HG03378 (cell line): ENCODE data around the gene PPME1.

ENCODE experiments used
- ATAC-seq: cut with Tn5 transposase; IDR thresholded peaks from one replicate; pipeline ENCODE4 v1.9.1; 2021; ENCODE audit warnings: mild to moderate bottlenecking, moderate library complexity; ENCODE audit not compliant: unreplicated experiment

Gene PPME1

DNA sequence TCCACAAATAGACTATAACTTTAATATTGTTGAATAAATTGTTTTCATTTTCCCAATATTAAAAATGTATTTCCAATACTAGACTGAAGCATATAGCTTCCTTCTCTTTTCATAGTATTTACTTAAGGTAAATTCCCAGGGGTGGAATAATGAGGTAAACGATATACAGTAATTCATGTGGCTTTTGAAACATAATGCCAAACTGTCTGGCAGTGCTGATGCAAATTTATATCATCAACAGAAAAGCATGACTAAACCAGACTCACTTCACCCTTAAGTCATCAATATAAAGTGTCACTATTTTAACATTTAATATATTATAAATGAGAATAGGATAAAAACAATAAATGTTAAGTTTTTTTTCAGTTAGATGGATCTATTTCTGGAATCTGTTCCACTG, 13.9 kb upstream of the PPME1 start:
- ATAC-seq = no peak

DNA sequence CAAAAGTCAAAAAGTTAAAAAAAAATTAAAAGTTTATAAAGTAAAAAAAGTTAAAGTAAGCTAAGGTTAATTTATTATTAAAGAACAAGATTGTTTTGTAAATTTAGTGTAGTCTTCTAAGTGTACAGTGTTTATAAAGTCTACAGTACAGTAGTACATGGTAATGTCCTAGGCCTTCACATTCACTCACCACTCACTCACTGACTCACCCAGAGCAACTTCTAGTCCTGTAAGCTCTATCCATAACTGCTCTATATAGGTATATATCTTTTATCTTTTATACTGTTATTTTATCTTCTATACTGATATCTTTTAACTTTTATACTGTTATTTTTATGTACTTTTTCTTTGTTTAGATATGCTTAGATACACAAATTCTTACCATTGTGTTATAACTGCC, 11.4 kb upstream of the PPME1 start:
- ATAC-seq = no peak

DNA sequence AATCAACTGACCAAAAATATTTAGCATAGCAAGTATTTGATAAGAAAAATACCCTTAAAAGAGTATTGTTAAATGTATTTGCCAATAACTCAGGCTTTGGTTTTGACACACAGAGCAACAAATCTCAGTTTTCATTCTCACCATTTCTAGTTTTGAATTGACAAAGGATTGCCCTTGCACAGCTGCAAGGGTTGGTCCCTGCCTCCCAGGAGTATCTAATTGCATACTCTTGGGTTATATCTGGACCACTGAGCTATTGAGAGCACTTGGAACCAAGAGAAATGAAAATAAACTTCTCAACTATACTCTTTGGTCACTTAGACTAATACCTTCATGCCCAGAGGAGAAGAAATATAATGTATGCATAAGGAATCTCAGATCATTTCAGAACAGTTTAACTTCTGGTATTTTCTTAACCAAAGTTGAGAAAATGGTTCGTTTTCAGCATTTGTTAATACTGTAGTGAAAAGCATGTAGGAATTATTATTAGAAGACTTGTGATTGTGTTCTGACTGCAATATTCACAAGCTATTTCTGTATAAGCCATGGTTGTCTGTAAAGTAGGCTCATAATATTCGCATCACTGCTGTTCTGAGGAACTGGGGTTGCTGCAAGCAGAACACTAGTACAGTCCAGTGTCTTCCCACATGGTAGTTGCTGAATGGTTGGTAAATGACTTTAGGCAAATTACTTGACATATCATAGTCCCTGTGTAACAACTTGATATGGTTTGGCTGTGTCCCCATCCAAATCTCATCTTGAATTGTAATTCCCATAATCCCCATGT, 8.2 kb upstream of the PPME1 start:
- ATAC-seq = no peak

DNA sequence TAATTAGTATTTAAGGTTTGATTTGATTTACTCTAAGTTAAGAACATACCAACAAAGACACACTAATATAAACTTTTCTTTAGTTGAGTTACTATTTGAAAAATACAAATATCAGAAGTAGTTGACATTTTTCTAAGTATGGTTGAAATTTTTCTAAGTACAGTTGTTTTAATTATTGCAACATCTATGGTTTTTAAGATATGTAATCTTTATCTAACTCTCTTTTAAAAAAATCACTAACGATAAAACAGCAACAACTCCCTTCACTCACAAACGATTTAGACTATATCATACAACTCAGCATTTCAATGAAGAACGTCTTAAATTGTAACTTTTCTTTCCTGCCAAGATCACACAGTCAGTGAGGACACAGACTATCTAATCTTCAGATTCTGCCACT, 2.3 kb upstream of the PPME1 start:
- ATAC-seq = no peak

DNA sequence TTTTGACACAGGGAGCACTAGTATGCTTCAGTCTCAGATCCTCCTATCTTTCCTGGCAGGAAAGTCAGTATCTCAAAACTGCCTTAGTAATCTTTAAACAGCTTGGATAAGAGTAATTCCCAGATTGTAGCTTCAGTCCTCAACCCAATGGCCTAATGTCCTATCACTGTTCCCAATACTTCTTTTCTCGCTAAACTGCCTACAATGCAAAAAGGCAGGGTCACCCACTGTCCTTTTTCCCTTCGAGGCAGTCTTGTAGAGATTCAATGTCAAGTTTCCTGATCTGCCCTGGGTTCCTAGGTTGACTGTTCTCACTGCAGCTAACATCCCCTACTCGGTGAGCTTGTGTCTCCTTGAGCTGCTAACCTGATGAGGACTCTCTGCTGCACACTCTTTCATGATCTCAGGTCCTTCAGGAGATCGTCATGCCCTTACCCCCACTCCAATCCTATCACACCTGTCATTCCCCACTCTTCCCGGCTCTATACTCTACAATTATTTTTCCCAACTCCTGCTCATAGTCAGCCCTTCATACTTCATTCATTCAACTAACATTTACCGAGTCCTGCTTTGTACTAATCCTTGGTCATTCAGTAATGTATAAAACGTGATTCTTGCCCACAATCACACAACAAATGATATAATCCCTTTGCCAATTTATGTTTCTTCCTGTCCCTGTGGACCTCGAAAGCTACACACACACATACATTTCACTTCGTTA, 1.2 kb upstream of the PPME1 start:
- no peak for ATAC-seq

DNA sequence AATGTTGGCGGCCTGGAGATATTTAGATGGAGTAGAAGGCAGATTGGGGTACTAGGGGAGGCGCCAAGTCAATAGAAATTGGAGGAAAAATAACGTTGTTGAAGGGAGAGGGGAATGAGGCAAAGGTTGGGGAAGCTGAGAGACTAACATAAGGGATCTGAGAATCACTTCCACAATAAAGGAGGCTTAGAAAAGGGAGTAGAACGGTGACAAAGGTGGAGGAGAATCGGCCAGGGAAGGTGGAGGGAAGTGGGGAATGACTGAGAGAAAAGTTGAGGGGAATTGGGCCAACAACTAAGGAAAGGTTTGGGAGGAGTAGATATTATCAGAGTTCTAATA, 510 bp downstream of the PPME1 start:
- ATAC-seq = no peak

DNA sequence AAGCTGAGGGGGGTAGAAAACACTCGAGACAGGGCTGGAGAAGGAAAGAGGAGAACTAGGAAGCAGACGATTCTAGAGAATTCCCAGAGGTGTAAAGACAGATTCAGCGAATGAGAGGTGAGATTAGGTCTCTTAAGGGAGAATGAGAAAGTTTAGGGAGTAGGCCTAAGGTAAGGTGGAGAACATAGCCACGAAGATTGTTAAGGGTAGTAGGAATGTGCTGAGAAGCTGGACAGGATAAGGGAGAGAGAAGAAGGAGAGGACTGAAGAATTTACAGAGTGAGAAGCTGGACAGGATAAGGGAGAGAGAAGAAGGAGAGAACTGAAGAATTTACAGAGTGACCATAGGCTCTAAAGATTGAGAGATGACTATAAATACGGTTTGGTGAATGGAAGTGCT, 908 bp downstream of the PPME1 start:
- ATAC-seq = no peak

DNA sequence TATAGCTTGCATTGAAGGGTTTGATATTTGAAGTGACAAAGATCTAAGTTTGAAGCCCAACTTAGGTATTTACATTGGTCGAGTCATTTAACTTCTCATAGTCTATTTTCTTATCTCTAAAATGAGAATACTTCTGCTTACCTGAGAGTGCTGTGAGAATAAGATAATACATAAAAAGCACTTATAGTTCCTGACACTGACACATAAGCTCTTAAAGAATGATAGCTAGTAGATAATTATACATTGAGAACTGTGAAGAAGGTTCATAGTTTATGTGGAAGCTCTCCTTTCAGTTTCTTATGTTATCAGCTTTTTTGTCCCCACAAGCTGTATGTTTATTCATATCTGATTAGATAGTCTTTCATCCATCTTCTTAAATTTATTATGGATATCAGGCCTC, 4.8 kb downstream of the PPME1 start:
- no peak for ATAC-seq

DNA sequence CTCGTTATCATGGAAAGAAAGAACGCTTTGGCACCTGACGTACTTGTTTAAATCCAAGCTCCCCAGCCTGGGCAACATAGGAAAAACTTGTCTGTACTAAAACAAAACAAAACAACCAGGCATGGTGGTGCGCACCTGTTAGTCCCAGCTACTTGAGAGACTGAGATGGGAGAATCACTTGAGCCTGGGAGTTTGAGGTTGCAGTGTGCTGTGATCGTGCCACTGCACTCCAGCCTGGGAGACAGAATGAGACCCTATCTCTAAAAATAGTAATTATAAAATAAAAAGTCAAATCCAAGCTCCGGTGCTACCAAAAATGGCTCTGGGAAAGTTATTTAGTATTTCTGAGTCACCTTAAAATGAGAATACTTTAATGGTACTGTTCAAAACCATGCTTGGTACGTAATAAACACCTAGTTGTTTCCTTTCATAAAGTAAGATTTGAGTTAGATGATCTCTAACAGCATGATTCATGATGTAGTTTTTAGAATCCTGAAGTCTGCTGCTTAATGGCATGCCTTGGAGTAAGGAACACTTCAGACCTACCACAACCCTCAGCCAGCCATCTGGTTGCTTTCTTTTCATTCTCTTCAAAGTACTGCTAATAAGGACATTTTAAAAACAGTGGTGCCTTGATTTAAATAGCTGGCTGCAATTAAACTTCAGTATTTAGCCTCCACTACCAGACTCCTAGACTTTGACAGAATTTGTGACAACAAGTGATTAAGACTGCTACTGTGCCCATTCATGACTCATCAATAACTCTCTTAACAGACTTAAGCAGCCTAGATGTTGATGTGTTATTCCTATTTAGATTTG, 8.4 kb downstream of the PPME1 start:
- no peak for ATAC-seq

DNA sequence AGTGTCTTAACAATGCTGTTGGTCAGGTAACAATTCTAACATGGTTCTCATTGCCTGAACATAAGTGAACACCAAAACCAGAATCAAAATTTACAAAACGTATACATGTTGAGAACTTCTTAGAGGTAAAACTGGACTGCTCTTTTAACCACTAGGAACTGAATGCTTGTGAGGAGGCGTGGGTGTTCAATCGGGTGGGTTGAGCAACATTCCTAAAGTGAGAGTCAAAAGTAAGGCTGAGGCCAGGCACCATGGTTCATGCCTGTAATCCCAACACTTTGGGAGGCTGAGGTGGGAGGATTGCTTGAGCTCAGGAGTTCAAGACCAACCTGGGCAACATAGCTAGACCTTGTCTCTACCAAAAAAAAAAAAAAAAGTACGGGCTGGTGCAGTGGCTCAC, 11.5 kb downstream of the PPME1 start:
- ATAC-seq = no peak

DNA sequence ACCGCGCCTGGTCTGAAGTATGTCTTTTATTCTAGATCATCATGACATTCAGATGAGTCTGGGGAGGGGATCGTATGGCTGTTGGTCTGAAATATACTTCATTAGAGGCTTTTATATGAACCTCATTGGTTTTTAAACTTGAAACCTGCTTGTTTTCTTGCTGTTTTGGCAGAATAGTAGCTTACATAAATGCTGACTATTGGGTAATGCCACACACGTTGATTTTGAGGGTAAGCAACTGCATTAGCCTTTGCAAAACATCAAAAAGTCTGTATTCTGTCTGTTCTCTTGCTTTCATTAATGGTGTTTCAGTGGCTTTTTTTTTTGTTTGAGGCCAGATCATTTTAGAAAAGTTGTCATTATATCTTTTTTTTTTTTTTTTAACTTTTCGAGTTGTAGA, 14.2 kb downstream of the PPME1 start:
- ATAC-seq = no peak

DNA sequence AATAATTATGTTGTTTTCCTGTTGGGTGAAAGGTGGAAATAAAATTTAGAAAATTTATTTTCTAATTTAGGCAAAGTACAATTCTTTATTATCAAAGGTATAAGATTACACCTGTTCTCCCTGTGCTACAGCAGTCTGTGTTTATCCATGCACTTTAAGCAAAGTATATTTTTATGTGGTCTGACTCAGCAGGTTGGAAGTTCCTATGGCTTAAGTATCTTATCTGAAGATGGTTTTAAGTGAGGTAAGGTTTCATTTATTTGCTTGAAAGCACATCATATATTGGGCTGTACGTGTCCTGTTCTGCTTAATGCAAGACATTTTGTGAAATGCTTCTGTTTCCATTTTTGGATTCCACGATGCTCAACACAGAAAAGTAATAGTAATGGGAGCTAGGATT, 14.6 kb downstream of the PPME1 start:
- ATAC-seq = no peak

DNA sequence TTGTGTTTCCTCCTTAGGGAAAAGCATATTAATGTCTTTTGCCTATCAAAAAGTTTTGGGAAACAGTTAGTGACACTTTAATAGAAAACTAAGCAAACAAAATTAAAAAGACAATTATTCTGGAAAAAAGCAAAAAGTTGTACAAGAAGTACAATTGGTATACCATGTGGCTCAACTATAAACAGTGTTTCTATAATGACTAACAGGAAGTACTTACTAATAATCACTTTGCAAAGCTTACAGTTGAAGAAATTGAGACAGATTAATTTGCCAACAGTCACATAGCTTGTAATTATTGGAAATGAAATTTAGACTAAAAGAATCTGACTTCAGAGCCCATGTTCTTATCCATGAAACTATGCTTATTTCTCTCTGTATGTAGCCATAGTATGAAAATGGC, 24.7 kb downstream of the PPME1 start:
- no peak for ATAC-seq

DNA sequence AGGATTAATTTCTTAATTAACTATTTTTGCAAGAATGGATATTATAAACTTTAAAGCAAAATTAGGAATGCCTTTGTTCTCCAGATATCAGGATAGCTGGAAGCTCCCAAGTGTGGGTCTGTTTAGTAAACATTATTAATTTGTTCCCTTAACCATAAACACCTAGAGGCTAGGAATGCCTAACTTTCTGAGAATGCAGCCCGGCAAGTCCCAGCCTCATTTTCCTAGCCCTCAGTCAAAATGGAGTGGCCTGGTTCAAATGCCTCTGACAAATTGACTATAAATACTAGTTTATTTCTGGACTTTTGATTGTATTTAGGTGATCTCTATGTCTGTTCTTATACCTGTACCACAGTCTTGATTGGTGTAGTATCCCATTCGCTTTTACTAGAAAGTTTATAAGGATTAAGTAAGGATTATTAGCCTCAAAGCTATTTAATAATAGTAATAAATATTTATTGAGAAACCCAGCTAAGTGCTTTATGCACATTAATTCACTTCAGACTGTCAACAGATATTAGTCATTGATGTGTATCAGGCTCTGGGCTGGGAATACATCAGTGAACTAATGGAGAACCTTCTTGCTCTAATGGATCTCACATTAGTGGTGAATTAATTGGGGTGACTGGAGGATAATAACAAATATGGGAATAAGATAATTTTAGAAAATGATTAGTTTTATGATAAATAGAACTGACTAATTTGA, 25.8 kb downstream of the PPME1 start:
- no peak for ATAC-seq

DNA sequence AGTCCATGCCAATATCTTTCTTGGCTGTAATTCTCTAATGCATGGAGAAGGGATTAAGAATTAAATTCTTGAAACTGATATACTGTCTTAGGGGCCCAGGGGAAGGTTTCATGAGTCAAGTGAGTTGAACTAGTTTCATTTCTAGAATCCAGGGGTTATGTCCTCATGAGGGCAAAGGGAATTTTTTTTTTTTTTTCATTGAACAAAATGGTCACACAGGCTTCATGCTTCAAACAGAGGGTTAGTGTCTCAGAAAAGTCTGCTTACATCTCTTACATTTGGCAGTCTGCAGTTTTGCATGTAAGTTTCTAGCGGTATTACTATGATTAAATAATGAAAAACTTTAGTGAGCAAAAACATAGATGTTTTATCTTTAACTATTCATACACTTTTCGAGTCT, 32.9 kb downstream of the PPME1 start:
- ATAC-seq = no peak

DNA sequence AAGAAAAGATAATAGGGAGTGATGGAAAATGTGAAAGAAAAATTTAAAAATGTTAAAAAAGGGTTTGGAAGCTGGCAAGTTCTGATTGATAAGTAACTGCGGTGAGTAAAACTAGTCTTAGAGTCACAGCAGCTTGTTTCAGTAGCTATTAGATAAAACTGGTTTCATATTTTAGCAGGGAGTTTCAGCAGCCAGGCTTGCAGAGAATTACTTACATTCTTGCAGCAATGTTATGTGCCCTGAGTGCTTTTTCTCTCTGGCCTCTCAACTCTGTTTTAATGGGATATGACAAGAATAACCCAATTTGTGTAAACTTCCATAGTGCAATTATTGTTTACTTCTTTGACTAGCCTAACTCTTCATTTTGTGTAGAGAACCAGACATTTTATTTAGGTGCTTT, 33.6 kb downstream of the PPME1 start:
- no peak for ATAC-seq

DNA sequence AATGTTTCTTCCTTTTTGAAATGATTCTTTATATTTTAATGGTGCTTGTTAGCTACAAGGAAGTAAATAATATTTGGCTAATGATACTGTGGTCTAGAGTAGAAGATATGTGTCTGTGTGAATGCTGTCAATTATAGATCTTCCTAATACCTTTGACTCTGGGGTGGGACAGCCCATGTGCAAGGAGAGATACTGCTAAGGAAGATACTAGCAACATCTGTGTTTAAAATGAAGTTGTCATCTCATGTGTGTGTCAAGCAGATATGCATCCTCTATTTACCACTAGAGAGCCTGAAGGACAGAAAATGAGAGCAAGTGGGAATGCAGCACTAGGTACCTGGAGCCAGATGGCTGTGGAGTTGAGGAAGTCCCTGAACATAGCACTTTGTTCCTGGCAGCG, 34.1 kb downstream of the PPME1 start:
- no peak for ATAC-seq

DNA sequence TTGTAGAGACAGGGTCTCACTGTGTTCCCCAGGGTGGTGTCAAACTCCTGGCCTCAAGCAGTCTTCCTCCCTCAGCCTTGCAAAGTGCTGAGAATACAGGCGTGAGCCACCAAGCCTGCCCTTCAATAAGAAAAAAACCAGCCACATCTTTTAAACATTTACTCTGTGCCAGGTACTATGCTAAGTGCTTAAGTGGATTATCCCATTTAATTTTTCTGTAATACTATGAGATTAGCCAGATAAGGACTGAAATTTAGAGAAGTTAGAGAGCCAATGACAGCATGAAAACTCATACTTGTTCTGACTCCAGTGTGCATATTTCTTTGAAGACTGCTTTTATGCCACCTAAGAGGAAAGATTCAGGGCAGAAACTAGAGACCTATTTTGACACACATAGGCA, 35.7 kb downstream of the PPME1 start:
- no peak for ATAC-seq

DNA sequence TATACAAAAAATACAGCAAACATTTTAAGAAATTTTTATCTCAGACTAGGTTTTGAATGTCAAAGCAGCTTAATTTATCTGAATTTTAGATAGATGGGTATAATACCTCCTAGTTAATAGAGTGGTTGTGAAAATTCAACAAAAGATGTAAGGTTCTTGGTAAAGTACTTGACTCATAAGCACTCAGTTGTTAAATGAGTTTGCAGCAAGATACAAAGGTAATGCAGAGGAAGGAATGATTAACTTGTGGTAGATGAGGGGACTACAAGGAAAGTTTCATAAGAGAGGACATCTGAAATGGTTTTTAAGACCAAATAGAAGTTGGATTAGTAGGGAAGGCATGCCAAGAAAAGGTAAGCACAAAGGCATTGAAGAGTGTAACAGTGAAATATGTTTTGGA, 37.4 kb downstream of the PPME1 start:
- ATAC-seq = no peak

DNA sequence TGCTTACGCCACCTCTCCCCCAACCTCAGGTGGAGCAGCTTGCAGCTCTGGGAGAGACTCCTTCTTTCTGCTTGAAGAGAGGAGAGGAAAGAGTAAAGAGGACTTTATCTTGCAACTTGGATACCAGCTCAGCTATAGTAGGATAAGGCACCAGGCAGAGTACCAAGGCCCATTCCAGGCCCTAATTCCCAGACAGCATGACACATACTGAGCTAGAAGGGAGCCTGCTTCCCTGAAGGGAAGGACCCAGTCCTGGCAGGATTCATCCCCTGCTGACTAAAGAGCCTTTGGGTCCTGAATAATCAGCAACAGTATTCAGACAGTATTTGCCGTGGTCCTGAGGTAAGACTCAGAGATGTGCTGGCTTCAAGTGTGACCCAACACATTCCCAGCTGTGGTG, 41.4 kb downstream of the PPME1 start:
- ATAC-seq = no peak

DNA sequence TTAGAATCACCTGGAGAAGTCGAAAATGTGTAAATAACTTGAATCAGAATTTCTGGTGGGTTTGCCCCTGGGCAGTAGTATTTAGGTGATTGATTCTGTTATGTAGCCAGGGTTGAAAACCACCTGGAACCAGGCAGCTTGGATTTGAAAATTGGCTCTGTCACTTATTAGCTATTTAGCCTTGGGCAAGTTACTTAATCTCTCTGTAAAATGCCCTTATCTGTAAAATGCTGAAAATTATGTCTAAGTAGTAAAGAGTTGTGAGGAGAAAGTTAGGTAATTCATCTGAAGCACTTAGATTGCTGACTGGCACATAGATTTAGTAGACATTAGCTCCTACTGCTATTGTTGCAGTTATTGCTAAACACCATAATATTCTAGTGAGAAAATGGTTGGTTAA, 49.3 kb downstream of the PPME1 start:
- ATAC-seq = no peak
